C4-2B (cell line): ENCODE measurements around the gene PHKB.

Experiments
- ZFX ChIP-seq: fragments of 450-650 bp; IDR thresholded peaks from 2 replicates; pipeline ENCODE4 v1.6.1; 2017
- TF ChIP-seq, protein P1 (sequence below): fragments of 450-650 bp; conservative IDR thresholded peaks from 2 replicates; pipeline ENCODE4 v1.5.1; 2017; ENCODE audit warnings: mild to moderate bottlenecking

DNA sequence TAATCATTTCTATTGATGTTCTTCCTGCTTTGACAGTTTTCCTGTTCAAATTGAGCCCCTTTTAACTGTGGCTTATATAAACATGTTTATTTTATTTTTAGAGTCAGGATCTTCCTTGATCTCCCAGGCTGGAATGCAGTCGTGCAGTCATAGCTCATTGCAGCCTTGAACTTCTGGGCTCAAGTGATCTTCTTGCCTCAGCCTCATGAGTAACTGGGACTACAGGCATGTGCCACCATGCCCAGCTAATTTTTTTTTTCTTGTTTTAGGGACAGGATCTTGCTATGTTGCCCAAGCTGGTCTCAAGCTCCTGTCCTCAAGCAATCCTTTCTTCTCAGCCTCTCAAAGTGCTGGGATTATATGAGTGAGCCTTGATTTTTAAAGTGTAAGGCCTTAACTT is 14.7 kb downstream of the PHKB start:
- TF ChIP-seq, protein P1, sequence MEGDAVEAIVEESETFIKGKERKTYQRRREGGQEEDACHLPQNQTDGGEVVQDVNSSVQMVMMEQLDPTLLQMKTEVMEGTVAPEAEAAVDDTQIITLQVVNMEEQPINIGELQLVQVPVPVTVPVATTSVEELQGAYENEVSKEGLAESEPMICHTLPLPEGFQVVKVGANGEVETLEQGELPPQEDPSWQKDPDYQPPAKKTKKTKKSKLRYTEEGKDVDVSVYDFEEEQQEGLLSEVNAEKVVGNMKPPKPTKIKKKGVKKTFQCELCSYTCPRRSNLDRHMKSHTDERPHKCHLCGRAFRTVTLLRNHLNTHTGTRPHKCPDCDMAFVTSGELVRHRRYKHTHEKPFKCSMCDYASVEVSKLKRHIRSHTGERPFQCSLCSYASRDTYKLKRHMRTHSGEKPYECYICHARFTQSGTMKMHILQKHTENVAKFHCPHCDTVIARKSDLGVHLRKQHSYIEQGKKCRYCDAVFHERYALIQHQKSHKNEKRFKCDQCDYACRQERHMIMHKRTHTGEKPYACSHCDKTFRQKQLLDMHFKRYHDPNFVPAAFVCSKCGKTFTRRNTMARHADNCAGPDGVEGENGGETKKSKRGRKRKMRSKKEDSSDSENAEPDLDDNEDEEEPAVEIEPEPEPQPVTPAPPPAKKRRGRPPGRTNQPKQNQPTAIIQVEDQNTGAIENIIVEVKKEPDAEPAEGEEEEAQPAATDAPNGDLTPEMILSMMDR = no peak
- no peak for TF ChIP-seq ZFX
